ENCODE results near the gene SYT1.

Gene SYT1

DNA sequence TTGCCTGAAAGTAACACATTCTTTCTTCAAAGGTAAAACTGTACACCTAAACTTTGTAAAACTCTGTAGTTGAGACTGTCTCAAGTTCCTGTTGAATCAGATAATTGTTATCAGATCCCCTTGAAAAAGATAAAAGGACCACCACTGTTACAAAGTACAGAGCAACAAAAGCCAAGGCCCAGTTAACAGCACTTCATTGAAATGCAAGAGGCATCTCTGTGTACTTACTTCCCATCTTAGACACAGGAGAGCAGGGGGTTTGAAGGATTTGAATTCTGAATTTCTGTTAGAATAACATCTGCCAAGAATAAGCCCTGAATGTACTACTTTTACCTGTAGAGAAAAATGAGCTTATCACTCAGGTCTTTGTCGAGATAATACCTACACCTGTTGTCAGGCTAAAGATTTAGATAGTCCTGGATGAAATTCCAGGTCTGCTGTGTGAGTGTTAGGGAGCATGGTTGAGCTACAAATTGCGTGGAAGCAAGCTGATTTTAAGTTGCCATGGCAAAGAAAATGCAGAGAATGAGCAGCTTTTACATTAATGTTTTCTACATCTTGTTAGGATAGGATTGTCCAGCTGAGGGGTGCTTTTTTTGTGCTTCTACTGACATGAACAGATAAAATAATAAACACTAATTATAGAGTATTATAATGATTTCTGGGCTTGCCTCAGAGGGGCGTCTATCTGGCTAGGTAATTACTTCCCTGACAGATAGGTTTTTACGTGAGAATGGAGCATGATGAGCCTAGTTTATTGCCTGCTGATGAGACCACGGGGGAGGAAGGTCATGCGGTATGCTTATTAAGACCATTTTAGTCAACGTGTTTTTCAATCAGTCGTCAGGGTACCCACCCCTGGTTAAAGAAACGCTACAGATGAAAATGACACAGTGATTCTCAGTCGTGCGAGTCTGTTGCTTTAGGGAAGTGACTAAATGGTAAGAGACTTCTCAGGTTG is 517.0 kb downstream of the SYT1 start:
- no peaks in the 10 kb centered on the region for H3K36me3 Mint-ChIP-seq
- no peaks in the 10 kb centered on the region for H3K9me3 Mint-ChIP-seq
- no peak overlapping the region for H3K4me3 Mint-ChIP-seq
- H3K27me3 Mint-ChIP-seq: no peaks in the 10 kb centered on the region
- ATAC-seq: no peak
- no peaks in the 10 kb centered on the region for H3K4me1 Mint-ChIP-seq
- no peak overlapping the region for H3K27ac Mint-ChIP-seq

DNA sequence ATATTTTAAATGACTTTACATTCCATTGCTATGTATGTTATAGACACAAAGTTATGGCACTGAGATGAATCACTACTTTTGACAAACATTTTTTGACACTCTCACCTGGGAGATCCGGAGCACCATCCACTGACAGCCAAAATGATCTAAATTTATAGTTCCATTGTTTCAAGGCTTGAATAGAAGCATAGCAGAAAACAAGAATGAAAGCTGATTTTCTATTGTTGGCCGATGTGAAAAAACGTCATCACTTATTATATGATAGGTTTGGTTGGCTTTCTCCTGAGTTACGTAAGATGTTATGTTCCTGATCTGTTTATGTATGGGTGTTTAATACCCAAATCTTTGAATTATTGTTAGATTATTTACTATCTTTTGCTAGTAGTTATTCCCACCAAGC is 520.0 kb downstream of the SYT1 start:
- no peak overlapping the region for H3K27ac Mint-ChIP-seq
- no peaks in the 10 kb centered on the region for H3K27me3 Mint-ChIP-seq
- H3K36me3 Mint-ChIP-seq: no peaks in the 10 kb centered on the region
- no peak for ATAC-seq
- H3K4me1 Mint-ChIP-seq: no peaks in the 10 kb centered on the region
- no peak overlapping the region for H3K4me3 Mint-ChIP-seq
- H3K9me3 Mint-ChIP-seq: no peaks in the 10 kb centered on the region

DNA sequence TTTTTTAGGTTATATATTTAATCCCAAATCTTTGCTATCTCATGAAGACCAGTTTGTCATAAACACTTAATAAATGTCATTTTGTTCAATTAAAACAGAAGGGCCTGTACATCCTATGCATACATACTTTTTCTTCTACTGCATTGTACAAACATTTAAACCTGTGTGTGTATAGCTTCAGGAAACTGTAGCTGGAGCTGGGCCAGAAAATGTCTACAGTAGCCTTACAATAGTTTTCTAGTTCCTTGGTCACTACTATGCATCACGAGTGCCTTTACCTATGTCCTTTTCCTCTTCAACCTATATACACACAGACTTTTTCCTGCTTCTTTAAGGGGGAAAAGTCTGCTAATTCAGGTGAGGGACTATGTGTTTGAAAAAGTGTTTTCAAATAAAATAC is 523.4 kb downstream of the SYT1 start:
- Mint-ChIP-seq H3K9me3 (no peaks in the 10 kb centered on the region), H3K27me3 (no peaks in the 10 kb centered on the region), H3K27ac (no peak overlapping the region), H3K36me3 (no peaks in the 10 kb centered on the region), H3K4me3 (no peak overlapping the region), H3K4me1 (no peaks in the 10 kb centered on the region)
- ATAC-seq: no peak

DNA sequence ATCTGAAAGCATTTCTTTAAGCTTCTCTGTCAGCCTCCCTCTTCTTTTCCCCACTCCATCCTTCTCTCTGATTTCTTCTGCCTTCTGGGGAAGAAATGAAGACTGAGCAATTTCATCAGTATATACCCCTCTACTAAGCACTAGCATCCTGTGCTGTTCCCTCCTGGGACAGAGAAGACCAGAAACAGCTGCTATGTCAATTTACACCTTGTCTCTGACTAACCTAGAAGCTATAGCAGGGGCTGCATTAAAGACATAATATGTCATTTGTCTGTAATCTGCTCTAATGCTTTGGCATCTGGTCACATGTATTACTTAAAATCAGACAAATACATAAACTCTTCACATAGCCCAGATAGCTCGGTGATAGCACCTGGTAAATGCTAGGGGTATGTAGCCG is 529.3 kb downstream of the SYT1 start:
- no peaks in the 10 kb centered on the region for H3K36me3 Mint-ChIP-seq
- no peaks in the 10 kb centered on the region for H3K9me3 Mint-ChIP-seq
- H3K4me3 Mint-ChIP-seq: no peak overlapping the region
- no peak overlapping the region for H3K27ac Mint-ChIP-seq
- no peaks in the 10 kb centered on the region for H3K27me3 Mint-ChIP-seq
- H3K4me1 Mint-ChIP-seq: no peaks in the 10 kb centered on the region
- ATAC-seq: no peak

DNA sequence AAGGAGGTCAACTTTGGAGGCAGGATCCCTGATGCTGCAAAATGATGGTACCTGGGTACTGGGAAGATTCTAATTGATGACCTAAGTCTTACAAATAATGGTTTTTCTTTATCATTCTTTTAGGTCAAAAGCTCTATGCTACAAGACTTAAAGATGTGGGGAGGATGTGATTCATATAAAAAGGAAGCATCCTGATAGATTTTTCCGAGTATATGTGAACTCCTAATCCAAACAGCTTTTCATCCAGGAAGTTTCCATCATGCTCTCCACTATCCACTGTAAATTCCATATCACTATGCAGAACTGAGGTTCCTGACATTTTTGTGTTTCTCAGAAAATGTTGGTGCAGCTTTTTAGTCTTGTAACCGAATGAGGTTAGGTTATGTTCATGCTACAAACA is 533.0 kb downstream of the SYT1 start:
- Mint-ChIP-seq H3K36me3 (no peaks in the 10 kb centered on the region), H3K27ac (no peak overlapping the region), H3K4me3 (no peak overlapping the region), H3K4me1 (no peaks in the 10 kb centered on the region), H3K27me3 (no peaks in the 10 kb centered on the region), H3K9me3 (no peaks in the 10 kb centered on the region)
- no peak for ATAC-seq

DNA sequence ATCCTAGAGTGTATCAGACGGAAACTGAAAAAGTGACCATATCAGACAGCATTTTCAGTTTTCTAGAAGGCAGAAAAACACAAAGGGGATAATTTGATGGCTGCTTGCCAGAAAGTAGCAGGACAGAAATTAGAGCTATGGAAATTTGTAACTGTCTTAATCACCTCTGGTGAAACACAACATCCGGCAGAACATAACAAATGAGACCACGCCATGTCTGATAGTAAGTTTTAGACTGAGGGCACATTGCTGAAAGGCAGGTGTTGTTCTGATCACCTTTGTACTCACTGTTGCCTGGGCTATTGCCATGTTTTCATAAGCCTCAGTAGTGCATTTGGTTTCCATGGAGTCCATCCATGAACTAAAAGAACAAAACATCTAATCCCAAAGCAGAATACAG is 535.9 kb downstream of the SYT1 start:
- no peaks in the 10 kb centered on the region for H3K27me3 Mint-ChIP-seq
- no peaks in the 10 kb centered on the region for H3K9me3 Mint-ChIP-seq
- H3K4me1 Mint-ChIP-seq: no peaks in the 10 kb centered on the region
- ATAC-seq: no peak
- H3K36me3 Mint-ChIP-seq: no peaks in the 10 kb centered on the region
- no peak overlapping the region for H3K4me3 Mint-ChIP-seq
- H3K27ac Mint-ChIP-seq: no peak overlapping the region

DNA sequence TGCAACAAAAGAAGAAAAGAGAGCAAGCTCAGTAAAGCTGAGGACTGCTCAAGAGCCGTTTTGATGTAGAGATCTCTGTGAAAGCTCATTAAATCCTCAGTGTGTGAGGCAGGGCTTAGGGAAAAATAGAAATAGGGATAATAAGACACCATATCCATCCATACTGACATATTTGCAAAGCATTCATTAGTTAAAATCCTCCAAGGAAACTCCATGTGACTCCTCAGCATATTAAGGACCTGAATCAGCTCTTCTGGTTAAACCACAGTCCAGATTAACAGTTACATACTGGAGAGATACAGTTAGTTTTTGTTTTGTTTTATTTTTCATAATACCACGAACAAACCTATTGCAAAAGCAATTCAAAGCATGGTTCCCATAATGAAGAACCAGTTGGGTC is 538.0 kb downstream of the SYT1 start:
- no peak for ATAC-seq
- no peaks in the 10 kb centered on the region for H3K27me3 Mint-ChIP-seq
- H3K36me3 Mint-ChIP-seq: no peaks in the 10 kb centered on the region
- H3K4me1 Mint-ChIP-seq: no peaks in the 10 kb centered on the region
- no peaks in the 10 kb centered on the region for H3K9me3 Mint-ChIP-seq
- H3K27ac Mint-ChIP-seq: no peak overlapping the region
- no peak overlapping the region for H3K4me3 Mint-ChIP-seq

DNA sequence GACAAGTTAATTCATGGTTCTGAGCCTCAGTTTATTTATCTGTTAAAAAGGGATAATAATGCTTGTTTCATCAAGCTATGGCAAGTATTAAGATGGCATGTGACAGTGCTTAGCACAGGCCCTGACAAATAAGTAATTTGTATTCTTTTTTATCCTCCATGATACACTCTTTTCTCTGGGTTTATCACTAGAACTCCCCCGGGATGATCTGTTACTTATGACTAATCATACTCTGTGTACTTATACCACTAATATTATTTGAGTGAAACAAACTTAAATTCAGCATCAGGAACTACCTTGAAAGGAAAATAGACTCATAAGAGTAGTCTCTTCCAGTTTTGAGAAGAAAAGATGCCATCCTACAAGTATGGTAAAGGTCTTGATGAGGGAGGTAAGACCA is 542.4 kb downstream of the SYT1 start:
- no peak overlapping the region for H3K4me3 Mint-ChIP-seq
- H3K9me3 Mint-ChIP-seq: no peaks in the 10 kb centered on the region
- no peaks in the 10 kb centered on the region for H3K27me3 Mint-ChIP-seq
- ATAC-seq: no peak
- no peak overlapping the region for H3K27ac Mint-ChIP-seq
- no peaks in the 10 kb centered on the region for H3K4me1 Mint-ChIP-seq
- no peaks in the 10 kb centered on the region for H3K36me3 Mint-ChIP-seq

DNA sequence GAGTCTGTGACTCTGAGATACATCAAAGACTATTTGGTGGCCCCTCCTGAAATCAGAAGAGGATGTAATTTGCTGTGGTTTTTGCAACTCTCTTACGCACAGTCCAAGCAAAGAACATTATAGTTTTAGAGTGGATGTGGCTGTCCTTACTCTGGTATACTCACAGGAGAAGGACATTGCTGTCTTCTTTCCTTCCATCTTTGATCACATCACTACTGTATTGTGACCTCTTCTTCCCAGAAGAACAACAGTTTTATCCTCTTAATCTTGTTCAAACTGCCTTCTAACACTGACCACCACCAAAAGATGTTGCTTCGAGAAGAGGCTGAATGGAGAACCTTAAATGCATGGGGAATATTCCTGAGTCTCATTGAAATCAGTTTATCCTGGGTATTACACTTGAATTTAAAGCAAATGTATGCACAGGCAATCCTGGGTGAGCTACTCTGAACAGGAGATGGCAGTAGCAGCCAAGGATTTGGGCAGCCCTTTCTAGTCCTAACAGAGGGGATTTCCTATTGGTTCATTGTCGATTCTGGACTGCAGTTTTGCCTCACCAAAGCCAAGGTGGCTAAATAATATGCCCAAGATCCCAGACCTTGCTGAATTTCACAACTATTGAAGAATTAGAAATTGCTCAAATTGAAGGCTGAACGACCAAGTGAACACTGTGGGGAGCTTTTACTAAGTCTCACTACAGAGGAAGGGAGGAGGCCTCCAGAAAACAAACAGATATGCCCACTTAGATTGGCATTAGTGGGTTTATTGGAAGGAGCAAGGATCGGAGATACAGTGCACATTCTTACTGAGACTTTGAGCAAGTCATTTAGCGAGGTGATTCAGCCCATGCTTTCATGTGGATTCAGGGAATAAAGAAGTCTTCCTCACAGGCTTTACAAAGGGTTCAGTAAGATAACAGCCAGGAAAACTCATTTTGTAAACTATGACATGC is 543.4 kb downstream of the SYT1 start:
- Mint-ChIP-seq H3K9me3 (no peaks in the 10 kb centered on the region), H3K27me3 (no peaks in the 10 kb centered on the region), H3K4me1 (no peaks in the 10 kb centered on the region), H3K4me3 (no peak overlapping the region), H3K36me3 (no peaks in the 10 kb centered on the region), H3K27ac (no peak overlapping the region)
- ATAC-seq: peak; percentile 76

DNA sequence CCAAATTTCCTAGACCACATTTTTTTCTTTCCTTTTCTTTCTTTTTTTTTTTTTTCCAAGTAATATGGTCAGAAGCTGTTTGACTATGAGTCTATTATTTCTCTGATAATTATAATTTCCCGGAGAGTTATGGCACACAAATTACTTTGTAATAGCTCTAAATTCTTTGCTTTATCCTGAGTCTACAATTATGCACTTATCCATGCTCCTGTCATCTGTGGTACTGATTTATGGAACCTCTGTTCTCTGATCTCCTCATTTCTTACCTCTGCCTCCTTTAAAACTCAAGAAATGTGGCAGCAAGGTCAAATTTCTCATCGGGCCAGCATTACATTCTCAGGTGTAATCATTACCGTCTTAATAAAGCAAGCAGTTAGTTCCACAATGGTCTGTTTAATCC is 544.1 kb downstream of the SYT1 start:
- H3K36me3 Mint-ChIP-seq: no peaks in the 10 kb centered on the region
- no peak for ATAC-seq
- H3K4me3 Mint-ChIP-seq: no peak overlapping the region
- no peaks in the 10 kb centered on the region for H3K9me3 Mint-ChIP-seq
- H3K27ac Mint-ChIP-seq: no peak overlapping the region
- no peaks in the 10 kb centered on the region for H3K4me1 Mint-ChIP-seq
- H3K27me3 Mint-ChIP-seq: no peaks in the 10 kb centered on the region

DNA sequence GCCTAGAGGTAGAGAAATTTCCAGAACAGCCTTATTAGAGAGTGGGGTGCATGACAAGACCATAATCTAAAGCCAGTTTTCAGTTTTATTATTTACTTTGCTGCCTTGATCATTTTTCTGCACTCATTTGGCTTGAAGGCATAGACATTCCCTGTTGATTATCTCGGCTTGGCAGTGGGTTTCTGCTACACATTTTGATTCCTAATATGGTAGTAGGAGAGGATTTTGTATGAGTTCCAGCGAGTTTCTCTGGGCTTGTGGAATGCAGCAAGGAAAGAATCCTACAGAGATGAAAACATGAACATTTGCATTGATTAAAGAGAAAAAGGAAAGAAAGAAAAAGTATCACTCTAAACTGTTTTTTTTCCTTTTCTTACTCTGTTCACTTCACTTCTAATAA is 545.0 kb downstream of the SYT1 start:
- H3K4me3 Mint-ChIP-seq: no peak overlapping the region
- no peaks in the 10 kb centered on the region for H3K27me3 Mint-ChIP-seq
- H3K4me1 Mint-ChIP-seq: no peaks in the 10 kb centered on the region
- ATAC-seq: no peak
- no peaks in the 10 kb centered on the region for H3K36me3 Mint-ChIP-seq
- no peaks in the 10 kb centered on the region for H3K9me3 Mint-ChIP-seq
- H3K27ac Mint-ChIP-seq: no peak overlapping the region

DNA sequence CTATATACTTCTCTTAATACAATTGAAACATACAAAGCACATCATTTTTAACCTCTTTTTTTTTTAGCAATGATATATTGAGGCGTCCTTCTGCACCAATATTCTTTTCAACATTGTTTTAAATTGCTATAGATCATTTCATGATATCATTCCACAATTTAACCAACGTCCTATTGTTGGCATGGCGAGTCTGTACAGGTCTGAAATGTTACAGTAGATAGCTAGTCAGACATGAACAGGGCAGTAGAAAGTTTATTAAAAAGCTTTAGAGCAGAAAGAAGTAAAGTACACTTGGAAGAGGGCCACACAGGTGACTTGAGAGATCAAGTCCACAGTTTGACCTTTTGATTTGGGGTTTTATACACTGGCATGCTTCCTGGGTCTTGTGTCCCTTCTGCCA is 547.2 kb downstream of the SYT1 start:
- no peaks in the 10 kb centered on the region for H3K4me1 Mint-ChIP-seq
- no peak overlapping the region for H3K4me3 Mint-ChIP-seq
- no peaks in the 10 kb centered on the region for H3K9me3 Mint-ChIP-seq
- no peaks in the 10 kb centered on the region for H3K27me3 Mint-ChIP-seq
- no peak overlapping the region for H3K27ac Mint-ChIP-seq
- H3K36me3 Mint-ChIP-seq: no peaks in the 10 kb centered on the region
- ATAC-seq: no peak

DNA sequence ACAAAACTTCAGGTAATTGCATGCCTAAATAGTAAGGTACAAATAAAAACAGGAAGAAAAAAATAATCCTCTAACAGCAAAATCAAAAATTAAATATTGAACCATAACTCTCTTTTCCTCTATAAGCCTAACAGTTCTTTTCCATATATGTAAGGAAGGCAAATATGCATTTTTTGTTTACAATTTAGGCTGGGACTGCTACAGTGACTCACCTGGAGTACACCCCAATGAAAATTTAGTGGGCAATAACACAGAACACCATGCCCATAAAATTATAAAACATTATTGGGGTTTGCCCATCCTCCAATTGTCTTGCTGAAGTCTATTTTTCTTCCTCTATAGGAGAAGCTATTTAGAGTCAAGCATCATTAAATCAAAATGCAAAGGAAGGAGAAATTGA is 549.2 kb downstream of the SYT1 start:
- ATAC-seq: no peak
- Mint-ChIP-seq H3K4me3 (no peak overlapping the region), H3K27me3 (no peaks in the 10 kb centered on the region), H3K36me3 (no peaks in the 10 kb centered on the region), H3K9me3 (no peaks in the 10 kb centered on the region), H3K4me1 (no peaks in the 10 kb centered on the region), H3K27ac (no peak overlapping the region)

DNA sequence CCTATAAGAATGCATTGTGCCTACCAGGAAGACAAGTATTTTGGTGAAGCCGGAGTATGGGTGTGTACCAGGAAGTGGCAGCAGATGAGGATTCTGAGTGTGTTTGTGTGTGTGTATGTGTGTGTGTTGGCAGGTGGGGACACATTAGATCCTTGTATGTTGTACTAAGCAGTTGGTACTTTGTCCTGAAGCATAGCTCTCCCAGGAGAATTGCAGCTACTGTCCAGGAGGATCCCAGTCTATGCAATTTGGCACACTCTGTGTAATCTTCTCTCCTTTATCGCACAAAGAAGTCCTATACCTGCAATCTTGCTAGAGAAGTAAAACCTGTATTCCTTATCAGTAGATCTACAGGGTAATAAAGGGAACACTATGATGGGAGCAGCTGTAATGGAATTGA is 549.7 kb downstream of the SYT1 start:
- H3K27ac Mint-ChIP-seq: no peak overlapping the region
- ATAC-seq: no peak
- no peaks in the 10 kb centered on the region for H3K9me3 Mint-ChIP-seq

DNA sequence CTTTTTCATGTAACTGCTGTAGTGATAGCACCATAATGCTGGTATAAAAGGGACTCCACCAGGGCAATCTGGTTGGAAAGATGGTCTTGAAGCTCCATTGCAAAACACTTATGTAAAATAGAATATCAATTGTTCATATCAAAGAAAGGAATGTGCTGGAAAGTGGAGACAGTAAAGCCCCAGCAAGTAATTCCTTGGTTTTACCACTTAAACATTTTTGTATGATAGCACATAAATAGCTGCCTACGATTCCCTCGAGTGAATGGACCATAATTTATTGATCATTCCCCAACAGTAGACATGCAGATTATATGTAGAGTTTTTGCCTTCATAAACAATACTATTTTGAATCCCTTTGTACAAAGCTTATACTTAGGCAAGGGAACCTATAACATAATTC is 550.7 kb downstream of the SYT1 start:
- Mint-ChIP-seq H3K27me3 (no peaks in the 10 kb centered on the region), H3K27ac (no peak overlapping the region), H3K36me3 (no peaks in the 10 kb centered on the region), H3K4me1 (no peaks in the 10 kb centered on the region), H3K4me3 (no peak overlapping the region), H3K9me3 (no peaks in the 10 kb centered on the region)
- no peak for ATAC-seq

More for the DNA sequence above, 549.7 kb downstream of the SYT1 start:
- no peaks in the 10 kb centered on the region for H3K27me3 Mint-ChIP-seq
- H3K36me3 Mint-ChIP-seq: no peaks in the 10 kb centered on the region
- H3K4me1 Mint-ChIP-seq: no peaks in the 10 kb centered on the region
- H3K4me3 Mint-ChIP-seq: no peak overlapping the region

Measured in stimulated activated memory B cell treated with anti-CD40 and anti-IgM and Interleukin-4, amounts not matched to agents 10 μg/mL and 1 μg/mL and 100 μg/mL, for 72 hours (primary cell).